Mucosa of descending colon (tissue), 3 donors: ENCODE data around the gene SPON1. TPM values are rescaled to one million over a fixed set of nuclear protein-coding genes. Genes with fewer than 3 reads are reported as not detected.
A peak's percentile ranks its signal among the peaks of the same experiment; 100 is the strongest.

Experiments used
- ATAC-seq: fragments of 200-7000 bp; cut with Tn5 transposase; one replicate; pipeline ENCODE4 v1.9.1; 2020; ENCODE audit warnings: mild to moderate bottlenecking, moderate library complexity
- DNase-seq, 3 donors: peaks; one replicate each; pipeline ENCODE4 v3.0.0-alpha.2; 2020
- H3K36me3 ChIP-seq: fragments of 200-600 bp; one replicate; pipeline ENCODE4 v1.8.0; 2021; ENCODE audit warnings: low read depth, mild to moderate bottlenecking
- H3K4me1 ChIP-seq: fragments of 200-600 bp; one replicate; pipeline ENCODE4 v1.8.0; 2021; ENCODE audit warnings: low read depth, mild to moderate bottlenecking
- H3K4me3 ChIP-seq: fragments of 200-600 bp; one replicate; pipeline ENCODE4 v1.8.0; 2021; ENCODE audit warnings: mild to moderate bottlenecking
- H3K9me3 ChIP-seq: fragments of 200-600 bp; one replicate; pipeline ENCODE4 v1.8.0; 2021; ENCODE audit warnings: mild to moderate bottlenecking
- CTCF ChIP-seq: fragments of 200-600 bp; IDR thresholded peaks from one replicate; pipeline ENCODE4 v1.8.0; 2022; ENCODE audit warnings: antibody characterized with exemption, mild to moderate bottlenecking
- intact Hi-C, 2 donors: fragments of 100-400 bp; cut with DNase I in 1 of 2; cut with micrococcal nuclease in 1 of 2; formaldehyde crosslinking; loops; one replicate each; pipeline versions ENCODE4 v1.11.0 to v1.11.1; 2022; cut with DNase I, micrococcal nuclease
- total RNA-seq, 3 donors: library from RNA; stranded (reverse); fragmentation: NEBNext Ultra II Directional in 2 of 3; extraction: Animal tissue kit (Norgen Biotek cat#: 25700) in 2 of 3; gene quantifications; one replicate each; pipeline versions ENCODE4 v1.2.1 to v1.2.4, GENCODE V29; 2021 to 2023
- donor health status: DM: no; HTN: no; CAD: no; lungs with moderate emphysema.
- donor health status: DM: no; HTN: no; CAD: no.
- donor health status: DM: no; HTN: yes; CAD: no.

SPON1 gene
- total RNA-seq, 3 donors from 2014 or later: 43.6 to 85.5 (median 64.2) TPM

DNA sequence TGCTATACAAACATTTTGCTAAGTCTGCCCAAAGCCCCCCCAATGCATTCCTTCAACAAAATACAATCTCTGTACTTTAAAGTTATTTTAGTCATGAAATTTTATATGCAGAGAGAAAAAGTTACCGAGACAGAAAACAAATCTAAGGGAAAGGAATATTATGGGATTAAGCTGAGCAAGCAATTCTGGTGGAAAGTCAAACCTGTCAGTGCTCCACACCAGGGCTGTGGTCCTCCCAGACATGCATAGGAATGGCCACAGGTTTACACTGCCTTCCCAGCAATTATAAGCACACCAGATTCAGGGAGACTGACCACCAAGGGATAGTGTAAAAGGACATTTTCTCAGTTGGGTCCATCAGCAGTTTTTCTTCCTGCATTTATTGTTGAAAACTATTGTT, 304.1 kb downstream of the SPON1 start:
- intact Hi-C loops: no loop called here
- DNase-seq: no peak

DNA sequence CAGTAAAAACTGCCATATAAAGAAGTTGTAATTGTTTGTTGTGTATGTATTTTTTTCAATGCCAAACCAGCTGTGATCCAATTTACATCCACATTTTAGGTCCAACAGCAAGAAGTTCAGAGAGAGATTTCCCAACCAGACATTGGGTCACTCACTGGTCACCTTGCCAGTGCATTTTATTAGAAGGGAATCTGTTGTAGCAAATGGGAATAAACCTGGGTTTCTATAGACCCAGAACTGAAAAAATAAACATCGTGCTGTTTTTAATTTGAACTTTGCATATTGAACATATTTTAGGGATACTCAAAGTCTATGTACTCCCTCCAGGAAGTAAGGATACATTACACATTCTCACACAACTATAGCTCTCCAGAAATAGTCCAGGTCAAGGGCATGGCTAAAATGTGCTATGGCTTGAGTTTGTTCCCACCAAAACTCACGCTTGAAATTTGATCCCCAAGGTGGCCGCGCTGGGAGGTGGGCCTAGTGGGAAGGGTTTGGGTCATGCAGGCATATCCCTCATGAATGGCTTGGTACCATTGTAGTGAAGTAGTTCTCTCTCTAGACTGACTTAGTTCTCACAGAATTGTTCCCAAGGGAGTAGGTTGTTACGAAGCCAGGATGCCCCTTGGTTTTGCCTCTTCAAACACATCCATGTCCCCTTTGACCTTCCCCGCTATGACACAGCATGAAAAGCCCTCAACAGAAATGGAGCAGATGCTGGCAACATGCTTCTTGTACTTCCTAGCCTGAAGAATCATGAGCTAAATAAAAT, 305.5 kb downstream of the SPON1 start:
- Histone ChIP-seq H3K4me1 (no peaks in the 10 kb centered on the region), H3K4me3 (no peak overlapping the region), H3K9me3 (no peaks in the 10 kb centered on the region), H3K36me3 (no peaks in the 10 kb centered on the region)
- DNase-seq (no peak), ATAC-seq (no peak)
- intact Hi-C loops: no loop called here
- no peak for TF ChIP-seq CTCF

More for the DNA sequence above, 304.1 kb downstream of the SPON1 start:
- ATAC-seq: no peak
- no peak for TF ChIP-seq CTCF
- no peaks in the 10 kb centered on the region for H3K4me1 ChIP-seq
- no peaks in the 10 kb centered on the region for H3K36me3 ChIP-seq
- H3K9me3 ChIP-seq: no peaks in the 10 kb centered on the region
- no peak overlapping the region for H3K4me3 ChIP-seq

GRCh38 chr11:14269692-14270573, 307.4 kb downstream of the SPON1 start:
- Histone ChIP-seq H3K9me3 (no peaks in the 10 kb centered on the region), H3K4me3 (no peak overlapping the region), H3K36me3 (no peaks in the 10 kb centered on the region), H3K4me1 (no peaks in the 10 kb centered on the region)
- ATAC-seq (peak; percentile 38), DNase-seq (no peak)
- intact Hi-C loops: no loop called here
- no peak for TF ChIP-seq CTCF

DNA sequence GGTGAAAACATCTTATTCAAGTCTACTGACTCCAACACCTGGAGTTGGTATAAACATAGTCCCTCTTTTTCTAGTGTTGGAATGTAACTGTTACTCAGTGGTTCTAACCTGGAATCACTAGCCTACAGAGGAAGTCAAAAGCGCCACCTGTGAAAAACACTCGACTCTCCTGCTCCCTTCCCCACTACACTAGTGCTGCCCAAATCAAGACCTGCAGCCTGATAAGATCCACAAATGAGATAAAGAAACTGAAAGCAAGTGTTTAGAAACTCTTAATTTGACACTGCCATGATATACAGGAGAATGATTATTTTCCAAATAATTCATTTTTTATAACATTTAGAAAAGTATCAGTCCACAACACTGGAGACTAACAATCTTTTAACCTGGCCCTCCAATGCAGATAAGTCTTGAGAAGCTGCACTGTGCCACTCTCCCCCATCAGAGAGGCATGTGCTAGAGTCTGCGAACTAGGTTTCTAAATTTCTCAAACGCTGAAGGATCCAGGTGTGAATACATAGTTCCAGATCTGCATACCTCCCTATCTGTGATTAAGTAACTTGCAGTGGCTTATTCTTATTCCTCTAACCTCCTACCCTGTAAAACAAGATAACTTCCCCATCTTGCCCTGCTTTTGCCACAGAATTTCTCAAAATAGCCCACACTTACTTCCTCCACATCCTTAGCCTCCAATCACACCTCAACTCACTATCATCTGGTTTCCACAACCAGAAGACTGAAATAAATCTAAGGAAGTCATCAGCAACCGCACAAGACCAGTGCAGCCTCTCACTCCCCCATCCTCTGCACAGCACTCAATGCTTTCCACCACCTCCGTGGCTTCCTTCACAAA, 308.4 kb downstream of the SPON1 start:
- Histone ChIP-seq H3K4me3 (no peak overlapping the region), H3K9me3 (no peaks in the 10 kb centered on the region), H3K36me3 (no peaks in the 10 kb centered on the region), H3K4me1 (no peaks in the 10 kb centered on the region)
- no peak for TF ChIP-seq CTCF
- intact Hi-C loops: no loop called here
- peak; percentile 51 for ATAC-seq
- DNase-seq: no peak

DNA sequence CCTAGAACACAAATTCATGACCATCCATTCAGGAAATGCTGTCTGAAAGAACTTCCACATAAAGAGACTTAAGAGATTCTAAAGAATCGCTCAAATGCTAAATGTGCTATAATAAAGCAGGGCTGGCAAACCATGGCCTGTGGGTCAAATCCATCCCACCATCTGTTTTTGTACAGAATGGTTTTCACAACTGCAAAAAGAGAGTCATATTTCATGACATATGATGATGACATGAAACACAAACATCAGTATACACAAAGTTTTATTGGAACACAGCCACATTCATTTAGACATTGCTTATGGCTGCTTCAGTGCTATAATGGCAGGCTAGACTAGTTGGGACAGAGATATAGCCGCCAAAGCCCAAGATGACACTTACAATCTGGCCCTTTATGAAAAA, 311.4 kb downstream of the SPON1 start:
- no peaks in the 10 kb centered on the region for H3K4me1 ChIP-seq
- DNase-seq (no peak), ATAC-seq (no peak)
- intact Hi-C loops: no loop called here
- H3K9me3 ChIP-seq: no peaks in the 10 kb centered on the region
- H3K36me3 ChIP-seq: no peaks in the 10 kb centered on the region
- no peak overlapping the region for H3K4me3 ChIP-seq
- TF ChIP-seq CTCF: no peak
